B cell (primary cell): ENCODE results near the gene OR4N2.

Experiments used
- CTCF ChIP-seq: fragments of 200-600 bp; IDR thresholded peaks from one replicate; pipeline ENCODE4 v1.8.0; 2022; ENCODE audit warnings: antibody characterized with exemption, mild to moderate bottlenecking
- EZH2 ChIP-seq: IDR thresholded peaks from 2 replicates; pipeline ENCODE4 v1.6.1; 2012; ENCODE audit warnings: borderline replicate concordance, low read depth, mild to moderate bottlenecking, moderate library complexity, low read length; ENCODE audit not compliant: insufficient read depth, poor library complexity, severe bottlenecking

GRCh38 chr14:19878029-19878642, 74.6 kb downstream of the OR4N2 start:
- peak; percentile 88 for TF ChIP-seq CTCF
- no peak for TF ChIP-seq EZH2
